Gastroesophageal sphincter (tissue), 3 donors: Measurements from ENCODE around the gene MRPS22.

ENCODE experiments used
- CTCF ChIP-seq, 4 experiments: fragments of 200-600 bp in 2 of 4; fragments of 450-650 bp in 2 of 4; sonication (generic) in 1 of 4; IDR thresholded peaks; one replicate each; pipeline ENCODE4 v1.5.1; 2017 to 2019; ENCODE audit warnings: antibody characterized with exemption in 4 of 4, mild to moderate bottlenecking in 2 of 4, moderate library complexity in 2 of 4
- EP300 ChIP-seq: sonication (generic); formaldehyde crosslinking; IDR thresholded peaks from one replicate; pipeline ENCODE4 v1.6.1; 2017; ENCODE audit warnings: antibody characterized with exemption, mild to moderate bottlenecking
- POLR2A ChIP-seq, 2 donors: fragments of 450-650 bp; IDR thresholded peaks; one replicate each; pipeline ENCODE4 v1.6.1; 2017; ENCODE audit warnings: antibody characterized with exemption in 2 of 2, mild to moderate bottlenecking in 2 of 2, moderate library complexity in 1 of 2
- POLR2AphosphoS5 ChIP-seq: sonication (generic); formaldehyde crosslinking; IDR thresholded peaks from one replicate; pipeline ENCODE4 v1.6.1; 2017; ENCODE audit warnings: antibody characterized with exemption

- no peak for TF ChIP-seq POLR2A (IDR thresholded peaks at IDR 0.05)
- no peak for TF ChIP-seq POLR2AphosphoS5
- no peak for TF ChIP-seq EP300
- TF ChIP-seq CTCF (IDR thresholded peaks at IDR 0.05) = no peak
Measured at GRCh38 chr3:139354661-139355060, 10.8 kb downstream of the MRPS22 start.
